Trophoblast cell (in vitro differentiated cells and primary cell): ENCODE results near the gene HS3ST4.

Source experiments
- DNase-seq, 2 donors: peaks; one replicate each; pipeline ENCODE4 v3.0.0-alpha.2; 2016
- H2AFZ ChIP-seq: 2 replicates; pipeline ENCODE4 v1.6.1; 2013; ENCODE audit warnings: low read length, moderate library complexity, mild to moderate bottlenecking; ENCODE audit not compliant: insufficient read depth, poor library complexity
- H2AK5ac ChIP-seq: 2 replicates; pipeline ENCODE4 v1.6.1; 2013; ENCODE audit warnings: mild to moderate bottlenecking, low read length
- H2BK120ac ChIP-seq: 2 replicates; pipeline ENCODE4 v1.6.1; 2013; ENCODE audit warnings: low read length, mild to moderate bottlenecking, moderate library complexity; ENCODE audit not compliant: insufficient read depth, poor library complexity
- H2BK12ac ChIP-seq: 2 replicates; pipeline ENCODE4 v1.6.1; 2013; ENCODE audit warnings: mild to moderate bottlenecking, low read length, moderate library complexity
- H2BK5ac ChIP-seq: 2 replicates; pipeline ENCODE4 v1.6.1; 2013; ENCODE audit warnings: low read length, low read depth, moderate library complexity, mild to moderate bottlenecking; ENCODE audit not compliant: poor library complexity
- H3K14ac ChIP-seq: 2 replicates; pipeline ENCODE4 v1.6.1; 2013; ENCODE audit warnings: mild to moderate bottlenecking, low read length
- H3K18ac ChIP-seq: 2 replicates; pipeline ENCODE4 v1.6.1; 2013; ENCODE audit warnings: mild to moderate bottlenecking, low read length
- H3K23ac ChIP-seq: 2 replicates; pipeline ENCODE4 v1.6.1; 2013; ENCODE audit warnings: low read length
- H3K27ac ChIP-seq: 2 replicates; pipeline ENCODE4 v1.5.1; 2013; ENCODE audit warnings: low read depth, mild to moderate bottlenecking, inconsistent platforms, low read length, moderate library complexity
- H3K27me3 ChIP-seq: 2 replicates; pipeline ENCODE4 v1.6.1; 2013; ENCODE audit warnings: inconsistent platforms, mild to moderate bottlenecking, low read length, moderate library complexity; ENCODE audit not compliant: insufficient read depth
- H3K36me3 ChIP-seq, 2 experiments: 1 replicate in 1 of 2; 2 replicates in 1 of 2; pipeline ENCODE4 v1.6.1; 2013; ENCODE audit warnings: low read length in 2 of 2, mild to moderate bottlenecking in 2 of 2, moderate library complexity in 1 of 2; ENCODE audit not compliant: insufficient read depth in 2 of 2, control insufficient read depth in 1 of 2
- H3K4ac ChIP-seq: 2 replicates; pipeline ENCODE4 v1.6.1; 2013; ENCODE audit warnings: low read depth, mild to moderate bottlenecking, low read length, moderate library complexity
- H3K4me1 ChIP-seq, 2 experiments: 1 replicate in 1 of 2; 2 replicates in 1 of 2; pipeline ENCODE4 v1.6.1; 2013; ENCODE audit warnings: low read length in 2 of 2, mild to moderate bottlenecking in 2 of 2, moderate library complexity in 1 of 2; ENCODE audit not compliant: insufficient read depth in 2 of 2, control insufficient read depth in 1 of 2
- H3K4me2 ChIP-seq: 2 replicates; pipeline ENCODE4 v1.6.1; 2013; ENCODE audit warnings: inconsistent platforms, mild to moderate bottlenecking, low read length, moderate library complexity
- H3K4me3 ChIP-seq: 2 replicates; pipeline ENCODE4 v1.5.1; 2013; ENCODE audit warnings: mild to moderate bottlenecking, low read depth, low read length, inconsistent platforms
- H3K79me1 ChIP-seq: one replicate; pipeline ENCODE4 v1.6.1; 2013; ENCODE audit warnings: low read length
- H3K79me2 ChIP-seq: 2 replicates; pipeline ENCODE4 v1.6.1; 2013; ENCODE audit warnings: low read length, mild to moderate bottlenecking; ENCODE audit not compliant: control insufficient read depth, insufficient read depth, poor library complexity
- H3K9ac ChIP-seq: 2 replicates; pipeline ENCODE4 v1.6.1; 2013; ENCODE audit warnings: mild to moderate bottlenecking, low read length
- H3K9me3 ChIP-seq: 2 replicates; pipeline ENCODE4 v1.6.1; 2013; ENCODE audit warnings: low read depth, mild to moderate bottlenecking, control low read depth, inconsistent platforms, low read length; ENCODE audit not compliant: insufficient read depth
- H4K12ac ChIP-seq: 2 replicates; pipeline ENCODE4 v1.6.1; 2013; ENCODE audit warnings: low read depth, mild to moderate bottlenecking, low read length, moderate library complexity
- H4K8ac ChIP-seq: 2 replicates; pipeline ENCODE4 v1.6.1; 2013; ENCODE audit warnings: low read depth, mild to moderate bottlenecking, low read length, moderate library complexity
- H4K91ac ChIP-seq: one replicate; pipeline ENCODE4 v1.6.1; 2013; ENCODE audit warnings: low read depth, mild to moderate bottlenecking, low read length, moderate library complexity
- WGBS: extraction: QIAGEN DNeasy Blood & Tissue Kit; methylation state at CpG from one replicate; pipeline ENCODE4 v1.1.7; 2013; ENCODE audit warnings: missing lambda C conversion rate; ENCODE audit not compliant: insufficient read length, insufficient coverage; ENCODE audit errors: extremely low coverage; 5-methylcytosine and 5-hydroxymethylcytosine counted together

The HS3ST4 gene

GRCh38 chr16:25941800-25942499 is 250.2 kb downstream of the HS3ST4 start:
- no CpG with 5 or more reads among the region's 4 CpGs for WGBS

DNA sequence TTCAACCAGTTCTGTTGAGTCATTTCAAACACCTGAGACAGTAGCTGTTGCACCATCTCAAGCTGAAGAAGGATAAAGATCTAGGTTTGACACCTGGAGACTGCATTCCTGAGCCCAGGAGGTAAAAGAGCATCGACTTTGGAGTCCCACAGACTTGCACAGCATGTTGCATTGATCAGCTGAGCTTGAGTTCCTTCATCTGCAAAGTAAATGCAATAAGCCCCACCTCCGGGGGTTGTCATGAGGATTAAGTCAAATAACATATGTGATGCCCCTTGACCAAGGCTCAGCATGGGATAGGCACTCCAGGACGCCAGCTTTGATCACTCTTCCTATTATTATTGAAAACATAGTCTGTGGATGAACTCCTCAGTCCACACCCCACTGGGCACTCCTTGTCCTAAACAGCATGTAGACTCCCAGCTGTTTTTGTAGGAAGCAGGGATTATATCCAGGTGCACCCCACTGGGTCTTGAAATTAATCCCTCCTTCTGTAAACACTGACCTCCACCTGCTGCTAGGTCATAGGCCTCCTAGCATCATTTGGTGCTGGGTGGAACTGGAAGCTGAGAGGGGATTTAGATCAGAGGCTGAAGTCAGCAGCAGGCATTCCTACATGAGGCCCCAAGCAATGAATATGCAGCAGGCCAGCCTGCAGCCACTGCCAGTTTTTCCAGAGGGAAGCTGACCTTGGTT is 259.0 kb downstream of the HS3ST4 start:
- WGBS = no CpG with 5 or more reads among the region's 3 CpGs
- Histone ChIP-seq H4K8ac (no peak overlapping the region), H3K18ac (no peak overlapping the region), H2BK120ac (no peak overlapping the region), H3K79me2 (no peaks in the 10 kb centered on the region), H2BK5ac (no peak overlapping the region), H3K4ac (no peak overlapping the region), H3K36me3 (no peaks in the 10 kb centered on the region), H3K4me2 (no peak overlapping the region), H3K9ac (no peak overlapping the region), H2AFZ (no peak overlapping the region), H3K4me3 (no peak overlapping the region), H3K23ac (no peak overlapping the region), H3K27me3 (no peaks in the 10 kb centered on the region), H3K4me1 (no peaks in the 10 kb centered on the region), H4K91ac (no peak overlapping the region), H2BK12ac (no peak overlapping the region), H4K12ac (no peak overlapping the region), H3K14ac (no peak overlapping the region), H3K27ac (no peak overlapping the region), H2AK5ac (no peak overlapping the region), H3K79me1 (no peaks in the 10 kb centered on the region), H3K9me3 (no peaks in the 10 kb centered on the region)
- peak; percentile 10 to 72 for DNase-seq

More at GRCh38 chr16:25941800-25942499, 250.2 kb downstream of the HS3ST4 start:
- Histone ChIP-seq H2BK120ac (no peak overlapping the region), H3K36me3 (no peaks in the 10 kb centered on the region), H4K8ac (no peak overlapping the region), H2AK5ac (no peak overlapping the region), H2BK12ac (no peak overlapping the region), H4K91ac (no peak overlapping the region), H3K27me3 (no peaks in the 10 kb centered on the region), H3K4me1 (no peaks in the 10 kb centered on the region), H2AFZ (no peak overlapping the region), H3K9me3 (no peaks in the 10 kb centered on the region), H3K23ac (no peak overlapping the region), H3K4me3 (no peak overlapping the region), H2BK5ac (no peak overlapping the region), H3K4ac (no peak overlapping the region), H3K27ac (no peak overlapping the region), H3K18ac (no peak overlapping the region), H4K12ac (no peak overlapping the region), H3K4me2 (no peak overlapping the region), H3K14ac (no peak overlapping the region), H3K79me2 (no peaks in the 10 kb centered on the region), H3K9ac (no peak overlapping the region), H3K79me1 (no peaks in the 10 kb centered on the region)
- DNase-seq = peak; percentile 2 to 61

DNA sequence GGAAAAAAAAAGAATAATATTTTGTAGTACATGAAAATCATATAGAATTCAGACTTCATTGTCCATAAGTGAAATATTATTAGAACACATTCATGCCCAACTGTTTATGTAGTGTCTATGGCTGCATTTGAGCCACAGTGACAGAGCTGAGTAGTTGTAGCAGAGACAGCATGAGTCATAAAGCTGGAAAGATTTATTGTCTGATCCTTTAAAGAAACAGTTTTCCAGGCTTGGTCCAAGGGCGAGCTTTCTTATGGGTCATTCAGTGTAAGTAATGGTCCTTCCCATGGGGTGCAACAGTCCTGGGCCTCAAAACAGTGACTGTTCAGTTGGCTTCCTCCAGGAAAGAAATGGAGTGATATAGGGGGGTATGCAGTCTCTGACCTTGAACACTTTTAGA is 260.2 kb downstream of the HS3ST4 start:
- Histone ChIP-seq H4K8ac (no peak overlapping the region), H2AFZ (no peak overlapping the region), H3K27me3 (no peaks in the 10 kb centered on the region), H3K27ac (no peak overlapping the region), H3K18ac (no peak overlapping the region), H3K14ac (no peak overlapping the region), H2BK5ac (no peak overlapping the region), H3K9ac (no peak overlapping the region), H3K4me1 (no peaks in the 10 kb centered on the region), H3K4ac (no peak overlapping the region), H3K4me3 (no peak overlapping the region), H2BK12ac (no peak overlapping the region), H4K12ac (no peak overlapping the region), H3K79me1 (no peaks in the 10 kb centered on the region), H3K23ac (no peak overlapping the region), H3K36me3 (no peaks in the 10 kb centered on the region), H3K4me2 (no peak overlapping the region), H4K91ac (no peak overlapping the region), H3K9me3 (no peaks in the 10 kb centered on the region), H3K79me2 (no peaks in the 10 kb centered on the region), H2BK120ac (no peak overlapping the region), H2AK5ac (no peak overlapping the region)
- WGBS = no CpG with 5 or more reads among the region's 1 CpG
- DNase-seq = no peak

DNA sequence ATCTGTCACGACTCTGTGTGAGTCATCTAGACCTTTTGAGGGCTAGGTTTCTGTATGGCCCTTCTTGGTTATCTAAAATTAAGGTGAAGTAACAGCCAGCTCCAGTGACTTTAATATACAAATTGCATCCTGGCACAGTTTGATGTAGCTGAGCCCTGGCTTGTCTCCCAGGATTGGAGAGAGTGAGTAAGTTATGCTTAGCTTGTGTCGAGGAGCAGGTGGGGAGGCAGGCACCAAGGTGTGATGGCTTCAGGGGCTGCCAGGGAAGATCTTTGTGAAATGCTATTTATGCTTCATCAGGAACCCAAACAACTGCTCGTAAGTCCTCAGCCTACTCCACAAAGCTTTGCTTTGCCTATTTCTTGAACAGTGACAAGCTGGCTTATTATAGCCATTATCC is 261.2 kb downstream of the HS3ST4 start:
- no peak overlapping the region for H3K27ac ChIP-seq
- H3K23ac ChIP-seq = no peak overlapping the region
- WGBS = no CpG with 5 or more reads among the region's 3 CpGs
- no peak overlapping the region for H2AK5ac ChIP-seq
- no peak for DNase-seq
- H4K8ac ChIP-seq = no peak overlapping the region
- H3K14ac ChIP-seq = no peak overlapping the region
- no peak overlapping the region for H4K91ac ChIP-seq
- no peaks in the 10 kb centered on the region for H3K4me1 ChIP-seq
- H3K9ac ChIP-seq = no peak overlapping the region
- no peak overlapping the region for H2BK120ac ChIP-seq
- no peaks in the 10 kb centered on the region for H3K27me3 ChIP-seq
- no peak overlapping the region for H3K4me2 ChIP-seq
- no peaks in the 10 kb centered on the region for H3K36me3 ChIP-seq
- H3K79me1 ChIP-seq = no peaks in the 10 kb centered on the region
- no peak overlapping the region for H3K18ac ChIP-seq
- H3K9me3 ChIP-seq = no peaks in the 10 kb centered on the region
- no peak overlapping the region for H2BK12ac ChIP-seq
- H3K4me3 ChIP-seq = no peak overlapping the region
- H4K12ac ChIP-seq = no peak overlapping the region
- no peaks in the 10 kb centered on the region for H3K79me2 ChIP-seq
- no peak overlapping the region for H2AFZ ChIP-seq
- H3K4ac ChIP-seq = no peak overlapping the region
- H2BK5ac ChIP-seq = no peak overlapping the region
